ENCODE results near the gene PRKCA.
"Not testable (repeated sequence)": the region's sequence is repeated elsewhere in the genome, so short reads cannot be mapped to it uniquely, and the experiment has no call there.

The PRKCA gene

DNA sequence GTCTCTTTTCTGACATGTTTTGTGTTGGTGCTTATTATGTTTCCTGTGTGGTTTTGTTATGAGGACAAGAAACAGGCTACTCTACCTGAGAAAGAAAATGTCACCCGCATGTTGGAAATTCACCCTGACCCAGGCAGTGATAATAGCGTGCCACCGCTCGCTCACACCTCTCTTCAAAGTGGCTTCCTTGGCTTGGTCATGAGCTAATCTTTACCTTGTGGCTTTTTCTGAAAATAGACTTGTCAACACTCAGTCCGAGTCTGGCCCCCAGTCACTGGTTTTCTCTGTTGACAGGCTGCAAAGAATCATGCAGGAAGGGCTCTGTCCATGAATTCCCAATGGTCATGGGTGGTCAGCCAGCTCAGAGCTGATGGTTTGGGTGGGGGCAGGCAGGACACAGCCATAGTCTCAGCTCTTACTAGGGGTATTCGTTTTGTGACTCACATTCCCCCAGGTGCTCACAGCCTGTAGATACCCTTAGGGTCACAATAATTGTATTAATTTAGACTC lies 411.2 kb downstream of the PRKCA start:
- DNase-seq (ENCODE audit: low read depth in 3 of 3): no peak

- DNase-seq (ENCODE audit: low read depth in 3 of 3): no peak
These were observed 411.9 kb downstream of the PRKCA start for GRCh38 chr17:66714046-66715023.

DNA sequence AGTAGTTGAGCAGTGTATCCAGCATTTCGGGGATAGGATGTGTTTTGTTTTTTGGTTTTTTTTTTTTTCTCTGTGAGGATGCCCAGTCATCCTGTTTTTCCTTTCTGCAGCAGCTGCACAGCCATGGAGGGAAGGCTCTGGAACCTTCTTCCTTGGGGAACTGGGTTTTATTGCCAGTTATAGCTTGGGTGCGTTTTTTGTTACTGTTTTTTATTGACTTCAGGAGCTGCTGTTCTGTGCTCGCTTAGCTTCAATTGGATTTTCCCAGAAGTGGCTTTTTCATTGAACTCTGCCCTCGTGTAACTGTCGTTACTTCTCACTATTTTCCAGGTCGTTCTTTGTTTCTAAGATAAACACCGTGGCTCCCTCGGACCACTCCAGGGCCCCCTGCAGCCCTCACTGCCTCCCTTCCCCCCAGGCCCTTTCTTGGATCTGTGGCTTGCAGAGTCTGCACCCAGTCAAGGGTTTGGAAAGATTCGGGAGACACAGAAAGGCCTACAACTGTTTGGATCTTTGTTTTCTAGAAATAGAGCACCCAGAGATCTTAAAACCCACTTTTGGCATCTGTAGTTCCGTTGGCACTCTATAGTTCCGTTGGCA lies 412.8 kb downstream of the PRKCA start:
- DNase-seq (ENCODE audit: low read depth in 3 of 3): no peak

DNA sequence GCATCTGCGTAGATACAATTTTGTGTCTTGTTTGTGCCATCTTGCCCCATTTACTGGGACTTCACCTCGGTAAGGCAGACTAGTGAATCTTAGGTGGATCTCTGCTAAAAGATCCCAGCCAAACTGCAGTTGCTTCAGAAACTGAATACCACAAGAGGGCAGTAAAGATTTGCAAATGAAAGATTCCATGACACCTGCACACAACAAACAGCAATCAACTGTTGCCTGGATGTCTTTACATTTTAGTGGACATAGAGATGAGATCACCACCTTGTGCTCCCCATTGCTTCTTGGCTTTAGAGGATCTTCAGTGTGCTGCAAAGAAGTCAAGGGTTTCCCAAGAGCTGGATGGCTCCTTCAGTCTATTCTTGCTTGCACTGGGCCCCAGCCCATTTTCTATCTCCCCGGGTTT lies 413.3 kb downstream of the PRKCA start:
- no peak for DNase-seq (ENCODE audit: low read depth in 3 of 3)

DNA sequence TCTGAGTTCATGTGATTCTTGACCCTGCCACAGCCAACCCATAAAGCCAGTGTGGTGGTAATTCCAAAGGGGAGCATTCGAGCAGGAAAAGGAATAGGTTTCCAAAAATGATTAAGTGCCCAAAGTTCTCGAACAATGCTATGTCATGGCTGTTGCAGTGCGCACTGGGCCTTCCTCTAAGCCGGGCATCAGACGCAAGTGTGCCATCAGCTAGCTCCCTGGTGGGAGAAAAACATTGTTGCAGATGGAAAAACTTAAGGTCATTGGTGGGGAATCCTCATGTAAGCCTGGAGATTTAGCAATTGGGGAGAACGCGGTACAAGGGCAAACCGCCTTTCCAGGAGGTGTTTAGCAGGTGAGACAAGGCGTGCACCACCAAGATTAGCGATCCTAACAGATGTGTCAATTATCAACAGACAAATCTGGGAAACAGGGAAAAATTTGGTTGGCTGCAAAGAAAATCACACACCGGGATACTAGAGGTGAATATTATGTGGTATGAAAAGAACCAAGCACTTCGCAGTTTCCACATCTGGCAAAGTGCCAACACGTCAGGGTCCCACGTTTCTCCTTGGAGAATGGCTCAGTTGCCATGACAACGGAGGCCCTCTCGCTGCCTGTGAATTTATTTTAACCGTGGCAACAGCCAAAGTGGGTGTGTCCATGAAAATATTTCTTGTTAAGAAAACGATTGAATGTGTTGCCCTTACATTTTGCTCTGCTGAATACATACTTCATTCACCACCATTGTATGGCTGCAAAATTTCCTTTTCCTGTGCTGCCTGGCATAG lies 414.0 kb downstream of the PRKCA start:
- no peak for DNase-seq (ENCODE audit: low read depth in 3 of 3)

DNA sequence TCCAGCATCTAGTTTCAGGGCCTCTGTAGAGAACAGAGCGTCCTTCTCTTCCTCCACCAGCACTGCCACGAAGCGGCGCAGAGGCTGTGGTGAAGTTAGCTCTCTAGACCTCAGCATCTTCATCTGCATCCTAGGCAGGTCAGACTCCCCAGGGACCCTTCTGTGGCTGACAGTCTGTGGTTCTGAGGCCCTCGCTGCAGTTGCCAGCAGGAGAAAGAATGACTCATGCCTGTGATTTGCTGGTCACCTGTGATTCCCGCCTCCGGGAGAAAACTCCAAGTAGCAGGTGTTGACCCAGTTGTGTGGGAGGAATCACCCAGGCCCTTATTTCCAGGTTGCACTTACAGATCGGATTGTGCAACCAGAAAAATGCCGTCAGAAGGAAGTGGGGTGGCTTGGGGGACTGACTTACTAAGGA lies 415.2 kb downstream of the PRKCA start:
- DNase-seq (ENCODE audit: low read depth in 3 of 3): no peak

- no peak for DNase-seq (ENCODE audit: low read depth in 3 of 3)
These were observed 417.6 kb downstream of the PRKCA start for GRCh38 chr17:66720027-66720426.

DNA sequence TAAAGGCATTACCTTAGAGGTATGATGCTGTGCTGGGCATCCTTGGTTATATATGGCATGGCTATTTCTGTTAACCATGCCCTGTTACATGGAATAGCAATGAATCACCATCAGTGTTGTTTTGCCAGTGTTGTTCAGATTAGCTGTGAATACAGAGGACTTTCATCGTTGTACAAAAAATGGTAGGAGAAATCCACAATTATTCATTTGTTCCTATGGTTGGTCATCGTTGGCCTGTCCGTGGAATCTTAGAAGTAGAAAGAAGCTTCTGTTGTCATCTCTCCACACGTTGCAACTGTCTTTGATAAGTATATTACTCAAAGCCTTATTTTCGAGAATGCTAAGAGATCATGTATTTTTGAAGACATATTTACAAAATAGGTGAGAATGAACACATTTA lies 418.2 kb downstream of the PRKCA start:
- DNase-seq (ENCODE audit: low read depth in 3 of 3): no peak

- DNase-seq (ENCODE audit: low read depth in 3 of 3): no peak
These were observed 419.9 kb downstream of the PRKCA start for GRCh38 chr17:66722341-66722740.

- no peak for DNase-seq (ENCODE audit: low read depth in 3 of 3)
These were observed 422.3 kb downstream of the PRKCA start for GRCh38 chr17:66724581-66725341.

GRCh38 chr17:66725438-66725837 lies 423.0 kb downstream of the PRKCA start:
- not testable (repeated sequence) for DNase-seq (ENCODE audit: low read depth in 3 of 3)

- no peak for DNase-seq (ENCODE audit: low read depth in 3 of 3)
These were observed 423.5 kb downstream of the PRKCA start for GRCh38 chr17:66725956-66726355.

DNA sequence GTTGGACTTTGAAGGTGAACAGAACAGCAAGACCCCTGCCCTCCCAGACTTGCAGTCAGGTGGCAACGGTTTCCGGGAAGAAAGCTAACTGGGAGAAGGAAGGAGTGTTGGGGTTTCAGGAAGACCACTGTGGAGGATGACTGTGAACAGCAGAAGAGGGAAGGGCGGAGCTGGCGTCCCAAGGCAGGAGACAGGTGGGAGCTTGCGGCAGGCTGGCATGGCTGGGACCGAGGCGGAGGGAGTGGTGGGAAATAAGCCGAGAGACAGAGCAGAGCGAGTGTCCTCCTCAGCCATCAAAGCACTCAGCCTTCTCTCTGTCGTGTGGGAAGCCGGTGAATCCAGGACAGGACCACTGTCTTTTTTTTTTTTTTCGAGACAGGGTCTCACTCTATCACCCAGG lies 424.0 kb downstream of the PRKCA start:
- DNase-seq (ENCODE audit: low read depth in 3 of 3): no peak

GRCh38 chr17:66726846-66727245 lies 424.4 kb downstream of the PRKCA start:
- DNase-seq (ENCODE audit: low read depth in 3 of 3): no peak

- DNase-seq (ENCODE audit: low read depth in 3 of 3): peak in 1 of 3 experiments; percentile 30
These were observed 425.5 kb downstream of the PRKCA start for GRCh38 chr17:66727634-66728570.

DNA sequence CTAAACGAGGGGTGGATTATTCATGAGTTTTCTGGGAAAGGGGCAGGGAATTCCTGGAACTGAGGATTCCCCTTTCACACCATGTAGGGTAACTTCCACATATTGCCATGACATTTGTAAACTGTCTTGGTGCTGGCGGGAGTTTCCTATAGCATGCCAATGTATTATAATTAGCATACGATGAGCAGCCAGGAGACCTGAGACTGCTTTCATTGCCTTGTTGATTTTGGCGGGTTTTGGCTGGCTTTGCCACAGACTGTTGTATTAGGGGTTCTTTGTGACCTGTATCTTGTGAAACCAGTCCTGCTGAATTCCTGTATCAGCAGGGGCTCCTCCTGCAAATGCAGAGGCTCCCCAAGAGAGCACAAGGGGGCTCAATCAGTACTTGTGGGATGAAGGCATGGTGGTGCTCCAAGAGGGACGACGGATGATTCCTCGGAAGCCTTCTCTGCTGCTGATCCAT lies 428.1 kb downstream of the PRKCA start:
- DNase-seq (ENCODE audit: low read depth in 3 of 3): no peak

DNA sequence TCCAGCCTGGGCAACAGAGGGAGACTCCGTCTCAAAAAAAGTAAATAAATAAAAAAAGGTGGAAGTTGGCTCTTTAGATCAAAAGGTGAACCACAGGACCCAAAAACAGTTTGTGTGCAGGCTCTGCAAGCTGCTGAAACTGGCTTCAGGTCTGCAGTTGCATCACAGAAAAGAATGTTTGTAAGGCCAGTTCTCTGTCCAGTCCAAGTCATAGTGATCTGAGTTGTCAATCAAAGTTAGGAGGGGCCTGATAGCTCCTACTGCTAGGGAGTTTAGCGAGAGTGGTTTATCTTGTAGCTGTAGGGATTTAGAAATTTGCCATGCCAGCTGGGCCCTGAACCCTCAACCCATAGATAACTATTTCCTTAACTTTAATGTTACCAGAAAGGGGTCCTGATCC lies 431.3 kb downstream of the PRKCA start:
- no peak for DNase-seq (ENCODE audit: low read depth in 3 of 3)

GRCh38 chr17:66734186-66734943 lies 432.0 kb downstream of the PRKCA start:
- DNase-seq (ENCODE audit: low read depth in 3 of 3): no peak

GRCh38 chr17:66737524-66737923 lies 435.1 kb downstream of the PRKCA start:
- DNase-seq (ENCODE audit: low read depth in 3 of 3): no peak
